NCI-H1694 treated with DMSO at 0.1 percent for 48 hours (cell line): ENCODE measurements around the gene RARRES2.
"Not testable (repeated sequence)": the region's sequence is repeated elsewhere in the genome, so short reads cannot be mapped to it uniquely, and the experiment has no call there.

Source experiments
- DNase-seq: peaks from one replicate; lab custom pipeline; 2025; lab: John Stamatoyannopoulos, UW

RARRES2 gene

GRCh38 chr7:150341263-150342120 lies at the start of gene RARRES2:
Gene RARRES2, minus strand, starts transcription at chr7:150341629. Its CDS starts 1,020 bp downstream, at chr7:150340609.
- DNase-seq = no peak

- no peak for DNase-seq
These were observed 48.8 kb upstream of the RARRES2 start for GRCh38 chr7:150390205-150390604.

- DNase-seq = no peak
These were observed 48.0 kb upstream of the RARRES2 start for GRCh38 chr7:150389532-150389816.

GRCh38 chr7:150388709-150389531 lies 47.5 kb upstream of the RARRES2 start:
- peak; percentile 68 for DNase-seq

DNA sequence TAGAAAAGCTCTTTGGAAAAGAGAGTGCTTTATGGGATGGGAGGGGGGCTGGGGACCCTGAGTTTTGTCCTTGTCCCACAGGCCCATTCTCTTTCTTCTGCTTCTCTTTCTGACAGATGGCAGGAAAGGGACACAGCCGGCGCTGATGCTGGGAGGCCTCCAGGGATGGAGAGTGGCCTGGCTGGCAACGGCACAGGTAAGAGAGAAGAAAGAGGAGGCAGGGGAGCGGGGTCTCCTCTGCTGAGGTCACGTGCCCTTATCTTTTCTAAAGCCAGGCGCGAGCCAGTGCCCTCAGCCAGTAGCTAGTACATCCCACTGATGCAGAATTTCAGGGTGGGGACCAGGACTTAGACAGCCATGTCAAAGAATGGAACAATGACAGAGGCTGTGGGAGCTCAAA lies 46.9 kb upstream of the RARRES2 start:
- peak; percentile 18 for DNase-seq

- not testable (repeated sequence) for DNase-seq
These were observed 44.5 kb upstream of the RARRES2 start for GRCh38 chr7:150385884-150386283.

DNA sequence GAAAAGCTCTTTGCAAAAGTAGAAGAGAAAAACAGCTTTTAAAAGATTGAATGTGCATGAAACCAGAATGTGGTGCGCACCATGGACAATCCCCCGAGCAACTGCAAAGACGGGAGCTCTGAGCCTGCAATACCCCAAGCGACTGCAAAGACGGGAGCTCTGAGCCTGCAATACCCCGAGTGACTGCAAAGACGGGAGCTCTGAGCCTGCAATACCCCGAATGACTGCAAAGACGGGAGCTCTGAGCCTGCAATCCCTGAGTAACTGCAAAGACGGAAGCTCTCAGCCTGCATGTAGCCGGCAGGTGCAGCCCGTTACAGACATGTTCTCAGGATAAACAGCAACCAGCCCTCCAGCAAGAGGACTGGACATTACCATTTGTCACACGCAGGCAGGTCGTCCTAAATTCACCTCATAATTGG lies 43.9 kb upstream of the RARRES2 start:
- DNase-seq = no peak

DNA sequence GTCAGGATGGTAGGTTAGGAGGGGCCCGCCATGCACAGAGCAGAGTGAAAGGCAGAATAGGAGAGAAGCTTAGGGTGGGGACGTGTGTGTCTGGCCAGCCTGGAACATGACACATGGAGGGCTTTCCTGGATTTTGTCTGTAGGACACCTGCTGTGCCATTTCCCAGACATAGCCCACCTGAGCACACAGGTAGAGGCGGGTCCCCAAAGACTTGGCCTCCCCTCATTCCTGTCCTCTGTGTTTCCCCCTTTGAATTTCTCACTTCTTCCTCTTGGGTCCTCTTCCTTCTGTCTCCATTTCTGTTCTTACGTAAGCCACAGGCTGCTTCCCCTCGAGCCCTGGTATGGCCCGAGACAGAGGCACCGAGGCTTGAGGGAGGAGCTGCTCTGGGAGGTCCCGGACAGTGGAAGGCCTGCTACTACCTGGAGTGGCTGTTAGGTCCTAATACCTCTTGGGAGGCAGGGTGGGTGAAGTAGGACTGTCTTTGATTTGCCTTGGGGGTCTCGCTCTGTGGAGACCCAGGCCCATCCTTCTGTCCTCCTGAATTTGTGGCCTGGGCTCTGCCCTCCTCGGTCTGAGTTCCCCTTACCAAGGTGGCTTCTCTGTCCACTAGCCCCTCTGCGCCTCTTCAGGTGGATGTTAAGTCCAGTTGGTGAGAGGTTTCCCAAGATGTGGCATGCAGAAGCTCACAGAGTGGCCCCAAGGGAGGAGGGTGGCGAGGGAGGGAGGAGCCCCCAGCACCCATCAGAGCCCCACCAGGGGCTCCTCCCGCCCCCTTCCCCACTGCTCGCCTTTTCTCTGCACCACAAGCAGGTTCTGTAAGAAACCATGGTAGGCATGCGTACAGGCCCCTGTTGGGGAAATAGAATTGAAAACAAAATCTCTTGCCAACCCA lies 43.2 kb upstream of the RARRES2 start:
- DNase-seq = no peak

DNA sequence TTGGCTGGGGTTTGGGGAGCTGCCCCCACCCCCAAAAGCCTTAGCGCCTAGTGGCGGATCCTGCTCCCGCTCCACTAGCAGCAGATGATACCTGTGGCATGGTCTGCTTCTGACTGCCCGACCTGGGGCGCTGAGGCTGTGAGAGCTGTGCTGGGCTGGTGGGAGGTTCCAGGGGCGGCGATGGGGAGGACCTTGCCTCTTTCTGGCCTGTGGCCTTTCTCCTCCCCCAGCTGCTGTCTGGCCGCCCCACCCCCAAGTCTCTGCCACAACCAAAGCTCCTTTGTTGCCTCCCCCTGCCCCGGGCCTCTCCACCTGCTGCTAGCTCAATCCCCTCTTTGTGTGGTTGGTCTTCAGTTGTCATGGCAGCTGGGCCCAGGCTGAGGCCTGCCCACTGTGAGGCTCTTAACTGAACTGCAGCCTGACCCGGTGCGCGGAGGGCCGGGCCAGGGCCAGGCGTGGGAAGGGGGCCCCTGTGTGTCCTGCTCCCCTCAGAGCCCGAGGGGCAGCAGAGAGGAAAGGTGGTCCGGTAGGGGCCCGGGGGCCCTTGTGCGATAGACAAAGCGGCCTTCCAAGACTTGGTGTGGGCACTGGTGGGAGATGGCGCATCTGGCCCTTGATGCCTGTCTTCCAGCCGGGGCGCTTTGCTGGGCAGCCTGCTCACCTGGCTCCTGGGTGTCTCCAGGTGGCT lies 42.4 kb upstream of the RARRES2 start:
- DNase-seq = no peak

GRCh38 chr7:150382844-150383225 lies 41.4 kb upstream of the RARRES2 start:
- no peak for DNase-seq

- no peak for DNase-seq
These were observed 40.9 kb upstream of the RARRES2 start for GRCh38 chr7:150382123-150382843.

DNA sequence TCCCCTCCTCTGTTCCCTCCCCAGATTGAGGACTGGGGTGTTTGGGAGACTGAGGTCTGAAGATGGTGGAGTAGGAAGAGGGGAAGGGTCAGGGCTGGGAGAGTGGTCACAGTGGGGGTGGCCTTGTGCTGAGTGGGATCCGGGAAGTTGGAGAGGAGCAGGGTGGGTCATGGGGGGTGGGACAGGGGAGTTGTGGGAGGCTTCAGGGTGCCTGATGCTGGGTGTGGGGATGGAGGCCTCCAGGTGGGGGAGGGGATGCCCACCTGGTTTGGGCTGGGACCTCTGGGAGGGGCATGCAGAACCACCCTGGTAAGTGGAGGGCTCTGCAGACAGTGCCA lies 40.3 kb upstream of the RARRES2 start:
- DNase-seq = no peak

DNA sequence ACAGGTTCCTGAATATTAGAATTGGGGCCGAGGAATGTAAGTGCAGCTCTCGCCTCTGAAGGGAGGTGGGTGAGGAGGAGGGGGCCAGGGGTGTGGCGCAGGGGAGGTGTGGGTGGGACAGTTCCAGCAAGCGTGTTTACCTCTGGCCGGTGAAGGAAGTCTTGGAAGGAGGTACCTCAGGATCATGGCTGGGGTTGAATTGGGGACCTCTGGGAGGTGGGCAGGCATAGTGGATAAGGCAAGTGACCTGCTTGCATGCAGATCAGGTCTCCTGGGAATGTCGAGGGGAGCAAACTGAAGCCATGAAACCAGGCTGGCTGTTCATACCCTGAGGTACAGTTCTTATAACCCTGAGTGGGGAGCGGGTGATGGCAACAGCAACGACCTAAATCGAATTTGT lies 39.7 kb upstream of the RARRES2 start:
- DNase-seq = no peak

GRCh38 chr7:150380463-150380862 lies 39.0 kb upstream of the RARRES2 start:
- no peak for DNase-seq

DNA sequence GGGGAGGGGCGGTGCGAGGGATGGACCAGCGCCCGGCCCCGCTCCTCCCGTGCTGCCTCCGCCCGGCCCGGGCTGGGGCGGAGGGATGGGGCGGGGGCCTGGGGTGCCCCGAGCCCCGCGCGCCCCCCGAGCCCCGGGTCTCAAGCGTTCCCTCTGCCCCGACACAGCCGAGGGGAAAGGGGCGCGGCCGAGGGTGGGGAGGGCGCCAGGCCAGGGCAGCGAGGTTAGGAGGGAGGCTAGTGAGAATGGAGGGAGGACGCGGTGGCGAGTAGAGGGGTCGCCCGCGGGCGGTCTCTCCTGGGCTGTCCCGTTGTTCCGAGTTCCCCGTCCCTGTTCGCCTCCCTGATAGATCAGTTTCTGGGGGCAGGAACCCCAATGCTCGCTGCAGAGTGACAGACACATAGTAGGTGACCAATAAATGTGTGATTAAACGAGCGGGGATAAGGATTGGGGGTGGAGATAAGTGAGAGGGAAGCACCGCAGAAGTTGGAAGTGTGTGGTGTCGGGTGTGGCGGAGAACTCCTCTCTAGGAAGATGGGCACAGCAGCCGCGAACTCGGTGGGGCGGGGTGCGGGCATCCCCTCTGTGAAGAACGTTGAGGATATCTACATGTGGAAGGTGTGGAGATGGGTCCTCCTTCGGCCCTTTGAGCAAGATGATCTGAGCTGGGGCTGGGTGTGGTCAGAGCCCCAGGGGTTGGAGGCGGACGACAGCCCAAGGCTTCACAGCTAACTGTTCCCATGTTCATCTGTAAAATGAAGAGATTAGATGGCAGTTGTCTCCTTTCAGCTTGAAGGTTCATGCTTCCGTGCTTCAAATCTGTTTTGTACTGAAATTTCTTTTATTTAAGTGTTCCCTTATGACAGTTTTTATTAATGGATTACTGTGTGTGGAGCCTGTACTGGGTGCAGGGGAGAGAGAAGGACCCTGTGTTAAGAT lies 38.3 kb upstream of the RARRES2 start:
- DNase-seq = no peak

GRCh38 chr7:150378853-150379440 lies 37.5 kb upstream of the RARRES2 start, which contains the start of gene ZNF775:
Gene ZNF775, plus strand, starts transcription at chr7:150379330. Its CDS starts 9,141 bp downstream, at chr7:150388471.
- DNase-seq = peak; percentile 87

DNA sequence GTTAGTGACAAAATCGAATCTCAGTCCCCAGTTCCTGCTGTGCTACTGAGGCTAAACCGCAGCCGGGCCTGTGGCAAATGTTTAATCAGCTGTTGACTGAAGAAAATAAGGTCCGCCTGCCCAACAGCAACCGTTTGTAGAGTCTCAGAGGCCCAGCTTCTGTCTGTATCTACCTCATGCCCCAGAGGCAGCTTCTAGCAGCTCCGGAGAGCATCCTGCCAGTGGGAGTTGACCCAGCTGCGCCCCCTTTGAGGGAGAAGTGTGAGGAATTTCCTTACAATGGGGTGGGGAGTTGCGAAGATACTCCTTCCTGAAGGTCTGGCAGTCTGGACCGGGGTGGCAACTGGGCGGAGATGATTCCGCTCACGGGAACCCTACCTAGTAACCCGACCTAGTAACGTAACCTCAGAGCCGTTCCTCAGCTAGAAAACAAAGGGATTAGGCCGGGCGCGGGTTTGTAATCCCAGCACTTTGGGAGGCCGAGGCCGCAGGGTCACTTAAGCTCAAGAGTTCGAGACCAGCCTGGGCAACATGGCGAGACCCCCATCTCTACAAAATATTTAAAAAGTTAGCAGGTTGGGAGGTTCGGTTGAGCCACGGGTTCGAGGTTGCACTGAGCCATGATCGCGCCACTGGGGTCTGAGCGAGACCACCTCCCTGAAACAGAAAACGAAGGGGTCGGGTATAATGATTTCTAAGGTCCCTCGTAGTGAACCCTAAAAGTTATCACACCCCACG lies 36.9 kb upstream of the RARRES2 start:
- DNase-seq = peak; percentile 66

GRCh38 chr7:150377635-150378034 lies 36.2 kb upstream of the RARRES2 start:
- no peak for DNase-seq

DNA sequence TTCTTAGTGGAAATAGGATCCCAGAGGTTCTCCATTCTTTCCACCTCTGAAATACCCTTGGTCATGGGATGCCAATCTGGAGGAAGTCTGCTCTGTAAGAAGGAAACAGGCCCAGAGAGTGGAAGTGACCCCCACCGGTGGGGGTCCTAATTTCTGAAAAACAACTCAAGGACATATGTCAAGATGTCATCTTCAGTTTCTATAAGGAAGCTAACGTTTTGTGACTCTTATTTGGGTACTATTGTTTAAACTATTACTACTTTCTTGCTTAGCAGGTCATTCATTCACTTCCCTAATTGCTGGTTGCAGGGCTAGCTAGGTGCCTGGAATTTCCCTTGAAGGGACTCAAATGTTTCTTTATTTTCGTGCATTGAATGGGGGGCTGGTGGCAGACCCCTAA lies 35.8 kb upstream of the RARRES2 start:
- DNase-seq = no peak
